EH (cell line): ENCODE measurements around the gene PIWIL1.

Experiments used
- DNase-seq: peaks from one replicate; pipeline ENCODE4 v3.0.0-alpha.2; 2015; ENCODE audit warnings: low read depth

Gene PIWIL1

DNA sequence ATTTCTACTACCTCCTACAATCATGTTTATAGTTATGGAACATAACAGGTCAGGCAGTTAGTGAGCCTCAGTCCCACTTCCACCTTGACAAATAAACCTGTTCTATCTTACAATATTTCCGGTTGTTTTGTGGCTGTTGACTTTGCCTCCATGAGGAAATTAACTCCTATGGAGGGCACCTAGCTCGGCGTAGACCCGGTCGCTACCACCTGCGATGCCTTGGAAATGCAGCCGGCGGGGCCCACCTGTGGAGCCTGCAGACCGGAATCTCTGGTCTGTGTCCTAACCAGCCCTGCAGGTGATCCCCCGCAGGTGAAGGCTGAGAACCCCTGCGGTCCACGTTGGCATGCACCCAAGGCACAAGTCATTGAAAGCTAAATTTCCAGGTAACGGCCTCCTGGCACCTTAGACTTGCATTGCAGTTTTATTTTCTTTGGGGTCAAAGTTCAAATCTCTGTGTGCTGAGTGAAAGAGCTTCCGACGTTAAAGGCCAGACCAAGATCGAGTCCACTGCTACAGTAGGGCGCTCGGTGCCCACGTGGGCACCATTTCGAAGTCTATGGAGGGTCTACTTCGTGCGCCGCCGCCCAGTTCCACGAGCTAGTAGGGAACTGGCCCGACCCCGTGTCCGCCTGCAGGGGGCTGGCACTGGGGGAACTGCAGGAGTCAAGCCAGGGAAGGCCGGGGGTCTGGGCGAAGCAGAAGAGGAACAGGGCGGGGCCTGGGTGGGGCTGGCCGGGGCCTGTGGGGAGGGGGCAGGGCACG is 782 bp upstream of the PIWIL1 start:
- DNase-seq = no peak

DNA sequence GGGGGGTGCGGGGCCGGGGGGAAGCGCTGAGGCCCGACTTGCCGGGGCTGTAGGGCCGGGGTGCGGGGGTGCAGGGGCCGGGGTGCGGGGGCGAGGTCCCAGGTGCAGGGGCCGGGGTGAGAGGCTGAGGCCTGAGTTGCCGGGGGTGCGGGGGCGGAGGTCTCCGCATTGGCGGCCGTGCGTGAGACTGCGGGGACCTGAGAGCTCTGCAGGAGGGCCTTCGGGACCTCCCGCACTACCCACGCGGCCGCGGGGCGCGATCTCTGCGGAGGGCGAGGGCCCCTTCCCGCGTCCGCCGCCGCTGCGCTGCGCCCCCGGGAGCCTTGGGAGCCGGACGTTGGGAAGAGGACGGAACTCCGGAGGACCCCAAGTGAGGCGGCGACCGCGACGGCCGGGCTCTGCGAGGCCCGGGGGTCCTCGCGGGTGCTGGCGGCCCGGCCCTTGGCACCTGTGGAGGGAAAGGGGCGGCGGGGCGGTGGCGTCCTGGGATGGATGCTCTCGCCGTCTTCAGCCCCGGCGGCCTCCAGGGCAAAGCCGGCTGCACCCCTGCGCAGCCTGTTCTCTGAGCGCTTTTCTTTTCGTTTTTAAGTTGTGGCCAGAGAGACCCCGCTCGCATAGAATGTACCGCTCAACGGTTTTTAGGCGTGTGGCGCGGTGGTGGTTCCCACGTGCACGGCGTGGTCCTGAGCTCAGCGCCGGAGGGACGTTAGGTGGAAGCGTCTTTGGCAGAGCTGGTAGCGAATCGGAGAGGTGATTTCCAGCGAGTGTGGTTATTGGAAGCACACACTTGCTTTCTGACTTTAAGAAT is 1.3 kb downstream of the PIWIL1 start:
- no peak for DNase-seq

DNA sequence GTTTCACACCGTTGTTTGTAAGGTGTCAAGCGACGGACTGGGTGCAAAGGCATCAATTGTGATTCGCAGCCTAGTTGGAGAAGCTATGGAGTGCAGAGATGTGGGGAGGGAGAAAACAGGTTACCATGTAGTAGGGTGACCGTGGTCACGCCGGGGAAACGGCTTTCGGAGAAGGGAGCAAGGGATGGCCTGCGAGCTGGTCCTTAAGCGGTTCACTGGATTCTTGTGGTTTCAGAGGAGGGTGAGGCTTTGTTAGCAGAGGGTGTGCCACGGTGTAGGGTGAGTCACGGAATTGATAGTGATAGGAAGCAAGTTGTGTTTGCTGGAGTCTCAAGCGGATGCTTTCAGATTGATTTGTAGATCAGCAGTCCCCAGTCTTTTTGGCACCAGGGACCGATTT is 2.3 kb downstream of the PIWIL1 start:
- DNase-seq = no peak

DNA sequence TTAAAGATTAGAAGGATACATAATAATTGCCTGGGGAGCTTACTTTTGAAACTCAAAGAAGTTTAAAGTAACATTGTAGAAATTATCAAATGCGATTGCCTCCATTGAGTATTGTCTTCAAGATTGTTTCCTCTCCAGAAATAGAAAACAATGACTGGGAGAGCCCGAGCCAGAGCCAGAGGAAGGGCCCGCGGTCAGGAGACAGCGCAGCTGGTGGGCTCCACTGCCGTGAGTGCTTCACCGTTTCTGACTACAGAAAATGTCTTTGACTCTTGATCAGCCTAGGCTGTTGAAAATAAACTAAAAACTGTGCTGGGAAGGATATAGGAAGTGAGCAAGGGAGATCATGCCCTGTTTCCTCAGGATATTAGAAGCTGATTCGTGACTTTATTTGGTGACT is 4.8 kb downstream of the PIWIL1 start:
- DNase-seq = no peak

DNA sequence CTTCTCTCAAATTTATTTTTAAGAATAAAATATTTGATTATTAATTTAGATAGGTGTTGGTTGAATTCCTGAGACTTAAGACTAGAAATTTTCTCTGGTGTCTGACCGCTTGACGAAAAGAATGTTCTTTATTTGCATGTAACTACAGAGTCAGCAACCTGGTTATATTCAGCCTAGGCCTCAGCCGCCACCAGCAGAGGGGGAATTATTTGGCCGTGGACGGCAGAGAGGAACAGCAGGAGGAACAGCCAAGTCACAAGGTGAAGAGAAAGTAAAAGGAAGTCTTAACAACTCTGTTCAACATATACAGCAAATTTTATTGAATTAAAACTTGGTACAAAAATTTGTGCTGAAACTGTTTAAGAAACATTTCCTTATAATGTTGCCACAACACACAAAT is 5.2 kb downstream of the PIWIL1 start:
- DNase-seq = no peak

DNA sequence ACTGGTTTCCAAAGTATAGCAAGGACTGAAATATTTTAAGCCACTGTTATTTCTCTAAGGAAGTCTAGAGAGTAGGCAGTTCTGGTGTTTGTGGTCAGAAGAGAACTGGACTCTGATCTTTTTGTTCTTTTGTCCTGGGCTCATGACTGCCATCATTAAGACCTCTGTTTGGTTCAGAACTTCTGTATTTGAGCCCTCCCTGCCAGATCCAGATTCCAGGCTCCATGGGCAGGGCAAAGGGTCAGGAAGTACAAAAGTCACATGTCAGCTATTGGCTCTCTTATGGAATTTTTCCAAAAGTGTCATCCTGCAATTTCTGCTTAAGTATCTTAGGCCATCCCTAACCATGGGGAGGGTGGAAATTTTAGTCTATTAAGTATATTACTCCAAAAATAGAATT is 6.8 kb downstream of the PIWIL1 start:
- no peak for DNase-seq

DNA sequence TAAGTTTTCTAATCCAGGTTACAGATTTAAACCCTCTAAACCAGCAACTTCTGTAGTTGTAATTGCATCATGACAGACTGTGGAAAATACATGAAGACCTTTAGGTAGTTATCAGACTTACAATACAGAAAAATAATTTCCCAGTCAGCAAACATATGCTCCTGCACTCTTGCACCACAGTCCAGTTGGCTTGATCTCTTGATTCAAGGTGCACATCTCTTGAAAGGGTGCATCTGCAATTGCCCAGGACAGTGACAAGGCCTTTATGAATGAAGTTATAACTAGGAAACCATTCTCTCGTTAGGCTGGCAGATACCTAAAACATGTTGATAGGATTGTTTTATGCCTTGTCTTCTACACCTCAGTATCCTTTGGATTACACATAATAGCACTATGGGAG is 7.6 kb downstream of the PIWIL1 start:
- DNase-seq = no peak

DNA sequence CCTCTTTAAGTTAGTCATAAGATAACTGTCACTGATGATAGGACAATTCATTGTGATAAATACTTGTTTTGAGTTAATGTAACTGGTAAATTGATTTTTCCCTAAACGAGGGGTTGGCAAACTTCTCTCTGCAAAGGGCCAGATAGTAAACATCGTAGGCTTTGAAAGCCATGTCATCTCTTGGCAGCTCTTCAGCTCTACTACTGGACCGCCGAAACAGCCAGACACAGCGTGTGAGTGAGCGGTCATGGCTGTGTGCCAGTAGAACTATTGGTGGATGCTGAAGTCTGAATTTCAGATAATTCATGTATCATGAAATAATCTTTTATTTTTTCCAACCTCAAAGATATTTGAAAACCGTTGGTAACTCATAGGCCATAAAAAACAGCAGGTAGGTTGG is 9.9 kb downstream of the PIWIL1 start:
- no peak for DNase-seq

DNA sequence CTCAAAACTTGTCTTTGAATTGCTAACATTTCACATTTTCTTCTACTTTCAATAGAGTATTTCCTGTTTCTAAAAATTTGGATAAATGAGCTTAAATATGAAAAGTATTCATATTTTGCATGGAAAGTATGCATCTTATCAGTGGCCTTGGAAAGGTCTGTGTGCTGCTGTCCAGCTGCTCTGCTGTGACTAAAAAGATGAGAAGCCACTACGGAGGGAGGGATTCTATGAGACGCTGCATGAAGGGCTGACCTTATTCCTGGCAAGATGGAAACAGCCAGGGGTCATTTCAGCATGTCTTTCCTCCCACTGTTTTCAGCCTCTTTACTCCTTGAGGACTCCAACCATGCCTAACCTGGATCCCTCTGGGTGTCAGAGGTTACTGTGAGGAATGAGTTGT is 13.0 kb downstream of the PIWIL1 start:
- DNase-seq = no peak

DNA sequence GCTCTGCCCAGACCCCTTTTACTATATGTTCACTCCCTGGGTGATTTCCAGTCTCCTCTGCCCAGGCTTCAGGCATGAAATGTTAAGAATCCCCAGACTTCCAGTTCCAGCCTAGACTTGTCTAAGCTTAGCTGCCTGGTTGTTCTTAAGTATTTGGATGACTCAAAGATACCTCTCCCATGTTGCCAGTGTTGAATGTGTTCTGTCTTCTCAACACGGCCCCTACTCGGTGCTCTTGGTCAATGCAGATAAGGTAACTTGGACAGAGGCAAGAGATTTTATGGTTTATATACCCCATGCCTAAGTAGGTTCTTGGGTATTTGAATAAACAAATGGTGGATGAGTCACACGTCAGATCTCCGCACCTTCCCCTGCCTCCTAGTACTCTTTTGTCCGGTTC is 13.6 kb downstream of the PIWIL1 start:
- DNase-seq = no peak

DNA sequence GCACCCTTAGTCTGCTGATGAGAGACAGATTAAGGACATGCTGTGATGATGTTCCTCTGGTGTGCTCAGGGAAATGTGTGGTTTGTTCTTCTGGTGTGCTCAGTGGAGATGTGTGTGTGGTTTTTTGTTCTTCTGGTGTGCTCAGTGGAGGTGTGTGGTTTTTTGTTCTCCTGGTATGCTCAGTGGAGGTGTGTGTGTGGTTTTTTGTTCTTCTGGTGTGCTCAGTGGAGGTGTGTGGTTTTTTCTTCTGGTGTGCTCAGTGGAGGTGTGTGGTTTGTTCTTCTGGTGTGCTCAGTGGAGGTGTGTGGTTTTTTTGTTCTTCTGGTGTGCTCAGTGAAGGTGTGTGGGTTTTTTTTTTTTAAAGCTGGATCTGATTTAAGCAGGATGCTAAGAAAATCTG is 15.4 kb downstream of the PIWIL1 start:
- no peak for DNase-seq

DNA sequence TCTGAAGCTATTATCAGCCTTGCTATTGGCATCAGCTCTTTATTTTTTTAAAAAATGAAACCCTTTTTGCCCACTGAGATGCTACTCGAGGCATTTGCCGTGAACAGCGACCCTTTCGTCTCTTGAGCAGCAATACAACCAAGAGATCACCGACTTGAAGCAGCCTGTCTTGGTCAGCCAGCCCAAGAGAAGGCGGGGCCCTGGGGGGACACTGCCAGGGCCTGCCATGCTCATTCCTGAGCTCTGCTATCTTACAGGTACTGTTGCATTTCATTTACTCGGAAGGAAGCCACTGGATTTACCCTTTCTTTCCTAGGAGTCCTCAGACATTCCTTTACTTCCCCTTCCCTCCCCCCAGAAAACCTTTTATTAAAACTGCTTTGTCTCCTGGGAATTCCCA is 16.7 kb downstream of the PIWIL1 start:
- DNase-seq = no peak

DNA sequence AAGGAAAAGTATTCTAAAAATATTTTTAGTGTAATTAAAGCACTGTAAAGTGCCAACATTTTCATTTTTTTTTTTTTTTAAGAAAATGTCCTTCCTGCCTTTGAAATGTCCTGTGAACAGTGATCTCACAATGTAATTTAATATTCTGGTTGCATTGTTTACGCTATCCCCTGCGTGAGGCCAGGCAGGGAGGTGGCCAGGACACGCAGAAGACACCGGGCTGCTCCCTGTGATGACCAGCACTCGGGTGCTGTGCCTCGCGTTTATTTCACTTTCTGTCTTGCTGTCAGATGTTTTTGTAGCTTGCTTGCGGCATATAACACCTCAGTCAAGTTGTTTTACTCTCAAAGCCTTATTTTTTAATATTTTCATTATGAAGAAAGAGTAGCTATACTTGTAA is 18.5 kb downstream of the PIWIL1 start:
- DNase-seq = no peak

DNA sequence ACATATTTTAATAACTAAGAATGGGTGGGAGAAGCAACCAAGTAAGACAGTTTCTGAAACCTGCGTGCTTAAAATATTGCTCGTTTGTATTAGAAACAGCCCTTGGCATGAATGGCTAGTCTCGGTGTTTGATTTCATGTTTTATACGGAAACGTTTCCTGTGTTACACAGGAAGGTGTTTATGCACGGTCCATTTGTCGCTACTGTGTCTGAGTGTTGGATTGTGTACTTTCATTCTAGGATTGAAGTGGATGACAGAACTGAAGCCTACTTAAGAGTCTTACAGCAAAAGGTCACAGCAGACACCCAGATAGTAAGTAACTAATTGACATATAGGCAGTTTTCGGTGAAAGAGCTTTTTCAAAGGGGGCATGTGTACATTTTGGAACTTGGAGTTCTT is 19.6 kb downstream of the PIWIL1 start:
- no peak for DNase-seq

DNA sequence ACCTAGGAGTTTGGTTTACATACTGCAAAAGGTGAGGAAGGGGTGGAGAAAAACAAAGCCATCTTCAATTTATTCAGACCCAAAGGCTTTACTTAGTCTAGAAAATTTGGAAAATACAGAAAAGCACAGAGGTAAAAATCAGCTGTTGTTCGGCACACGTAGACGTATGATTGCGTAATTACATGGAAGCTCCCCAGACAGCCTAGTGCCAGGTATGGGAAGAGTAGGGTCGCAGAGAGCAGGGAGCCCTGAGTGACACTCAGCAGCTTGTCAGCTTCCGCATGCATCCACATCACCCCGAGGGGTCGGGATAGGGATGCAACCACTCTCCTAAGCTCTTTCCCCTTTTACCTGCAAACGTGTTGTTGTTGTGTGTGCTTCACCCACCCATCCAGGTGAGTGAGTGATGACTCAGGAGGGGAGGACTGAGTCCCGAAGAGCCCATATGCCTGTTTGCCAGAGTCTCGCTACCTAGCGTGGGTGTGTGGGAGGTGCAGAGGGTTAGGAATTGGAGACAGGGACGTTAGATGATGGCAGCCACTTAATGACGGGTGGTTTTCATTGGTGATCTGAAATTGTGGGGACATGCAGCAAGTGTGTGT is 20.1 kb downstream of the PIWIL1 start:
- no peak for DNase-seq

DNA sequence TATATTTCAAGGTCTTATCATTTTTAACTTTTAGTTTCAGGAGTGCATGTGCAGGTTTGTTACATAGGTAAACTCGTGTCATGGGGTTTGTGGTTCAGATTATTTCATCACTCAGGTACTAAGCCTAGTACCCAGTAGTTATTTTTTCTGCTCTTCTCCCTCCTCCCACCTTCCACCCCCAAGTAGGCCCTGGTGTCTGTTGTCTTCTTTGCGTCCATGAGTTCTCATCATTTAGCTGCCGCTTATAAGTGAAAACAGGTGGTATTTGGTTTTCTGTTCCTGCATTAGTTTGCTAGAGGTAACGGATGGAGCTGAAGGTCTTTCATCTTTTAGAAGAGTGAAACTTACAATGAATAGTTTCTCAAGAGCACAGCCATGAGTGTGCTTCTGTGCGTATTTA is 24.4 kb downstream of the PIWIL1 start:
- no peak for DNase-seq

DNA sequence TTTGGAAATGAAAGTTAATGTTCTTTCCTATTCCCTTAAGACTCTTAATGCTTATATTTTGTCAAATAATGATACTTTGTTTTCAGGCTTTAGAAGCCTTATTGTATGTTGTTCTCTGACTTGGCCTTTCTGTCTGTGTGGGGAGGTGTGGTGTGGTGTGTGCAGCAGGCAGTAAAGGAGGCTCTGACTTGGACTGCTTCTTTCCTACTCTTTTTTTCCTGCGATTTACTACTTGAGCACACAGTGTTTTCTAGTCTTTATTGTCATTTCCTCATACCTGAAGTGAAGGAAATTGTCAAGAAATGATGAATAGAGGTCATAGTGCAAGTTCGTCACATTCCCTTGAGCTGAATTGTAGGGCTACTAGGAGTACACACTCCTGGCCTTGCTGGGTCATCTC is 26.9 kb downstream of the PIWIL1 start:
- no peak for DNase-seq

DNA sequence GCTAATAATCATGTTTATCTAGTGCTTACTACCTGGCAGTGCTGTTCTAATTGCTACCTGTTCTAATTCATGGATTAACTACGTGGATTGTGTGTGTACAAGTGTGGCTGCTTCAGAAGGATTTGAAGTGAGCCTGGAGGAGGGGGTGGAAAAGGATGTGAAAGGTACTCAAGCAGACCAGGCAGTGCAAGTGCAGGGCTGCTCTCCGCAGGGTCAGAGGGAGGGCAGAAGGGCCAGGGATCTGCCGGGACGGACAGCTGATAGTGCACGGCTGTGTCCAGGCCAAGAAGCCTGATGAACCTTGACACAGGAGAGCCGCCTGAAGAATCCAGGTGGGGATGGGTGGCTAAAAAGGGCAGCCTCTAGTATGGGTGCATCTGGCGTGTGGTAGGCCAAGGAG is 28.5 kb downstream of the PIWIL1 start:
- DNase-seq = no peak

DNA sequence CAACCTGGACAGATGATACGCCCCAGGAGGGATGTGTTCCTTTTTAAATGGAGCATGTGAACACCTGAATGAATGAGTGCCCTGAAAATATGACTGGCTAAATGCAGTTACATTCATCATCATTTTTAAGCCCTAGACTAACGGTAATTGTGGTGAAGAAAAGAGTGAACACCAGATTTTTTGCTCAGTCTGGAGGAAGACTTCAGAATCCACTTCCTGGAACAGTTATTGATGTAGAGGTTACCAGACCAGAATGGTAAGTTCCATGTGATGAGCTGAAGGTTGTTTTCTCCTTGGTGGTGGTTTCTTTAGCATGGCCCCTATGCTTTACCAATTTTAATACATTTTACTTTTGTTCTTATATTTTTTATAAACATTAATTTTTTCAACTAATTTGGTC is 29.3 kb downstream of the PIWIL1 start:
- no peak for DNase-seq

DNA sequence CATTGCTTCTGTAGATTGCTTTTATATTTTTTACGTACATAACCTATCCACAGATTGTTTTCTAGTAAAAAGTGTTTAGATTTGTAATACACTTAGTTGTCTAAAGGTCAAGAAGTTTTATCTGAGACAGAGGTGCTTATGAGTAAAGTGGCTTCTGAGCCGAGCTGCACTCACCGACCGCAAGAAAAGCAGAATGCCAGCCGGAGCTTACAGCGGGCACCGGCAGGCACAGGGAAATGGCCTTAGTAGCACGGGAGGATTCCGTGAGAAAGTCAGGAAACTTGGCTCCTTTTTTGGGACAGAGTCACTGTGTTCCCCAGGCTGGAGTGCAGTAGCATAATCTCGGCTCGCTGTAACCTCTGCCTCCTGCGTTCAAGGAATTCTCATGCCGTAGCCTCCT is 29.8 kb downstream of the PIWIL1 start:
- no peak for DNase-seq

DNA sequence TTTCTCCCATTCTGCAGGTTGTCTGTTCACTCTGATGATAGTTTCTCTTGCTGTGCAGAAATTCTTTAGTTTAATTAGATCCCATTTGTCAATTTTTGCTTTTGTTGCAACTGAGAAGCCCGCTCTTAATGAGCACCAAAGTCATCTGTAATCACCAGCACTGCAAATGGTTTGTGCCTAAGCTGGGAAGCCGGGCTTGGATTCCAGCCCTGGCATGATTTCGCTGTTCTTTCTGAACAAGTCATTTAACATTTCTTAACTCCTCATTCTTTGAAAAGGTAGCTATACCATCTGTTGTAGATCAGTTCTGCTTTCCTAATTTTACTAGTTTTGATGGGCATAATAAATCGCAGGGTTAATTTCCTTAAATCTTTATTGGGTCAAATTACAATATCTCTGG is 32.1 kb downstream of the PIWIL1 start:
- DNase-seq = no peak

DNA sequence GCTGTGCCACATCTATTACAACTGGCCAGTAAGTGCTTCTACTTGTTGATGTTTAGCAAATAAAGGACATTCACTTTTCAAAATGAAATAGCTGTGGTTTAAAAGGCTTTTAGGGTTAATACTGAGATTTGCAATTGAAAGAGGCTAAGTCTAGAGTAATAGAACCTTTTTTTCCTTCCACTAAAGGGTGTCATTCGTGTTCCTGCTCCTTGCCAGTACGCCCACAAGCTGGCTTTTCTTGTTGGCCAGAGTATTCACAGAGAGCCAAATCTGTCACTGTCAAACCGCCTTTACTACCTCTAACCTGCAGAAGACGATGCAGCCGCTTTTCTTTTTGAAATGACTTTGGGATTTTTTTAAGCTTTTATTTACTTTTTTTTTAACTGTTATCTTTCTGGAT is 33.6 kb downstream of the PIWIL1 start:
- DNase-seq = no peak

DNA sequence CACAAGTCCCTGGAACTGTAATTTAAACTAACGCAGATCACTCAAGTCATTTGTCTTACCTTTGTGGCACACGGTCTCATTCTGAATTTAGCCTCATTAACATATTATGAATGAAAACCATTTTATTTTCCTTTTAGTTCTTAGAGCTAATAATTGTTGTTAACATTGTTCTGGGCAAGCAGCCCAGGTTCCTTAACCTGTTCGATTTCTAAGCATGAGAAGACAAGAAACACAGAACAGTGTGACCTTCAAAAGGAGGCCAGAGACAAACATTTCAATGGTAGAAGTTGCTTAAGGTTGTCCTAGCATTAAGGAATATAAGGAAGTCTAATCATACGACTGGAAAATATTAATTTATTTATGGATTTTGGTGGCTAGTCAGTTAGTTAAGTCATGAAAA is 35.2 kb downstream of the PIWIL1 start:
- DNase-seq = no peak
